WTC11 (cell line): Measurements from ENCODE around the gene MITF. TPM values are rescaled to one million over a fixed set of nuclear protein-coding genes. Genes with fewer than 3 reads are reported as not detected.

Source experiments
- ATAC-seq: fragments of 200-7000 bp; cut with Tn5 transposase; 2 replicates; pipeline ENCODE4 v1.10.0; 2021; ENCODE audit warnings: mild to moderate bottlenecking, moderate library complexity
- CTCF ChIA-PET: fragments of 300-600 bp; sonication (Branson Sonifier 250); formaldehyde crosslinking; loops from one replicate; lab custom pipeline; 2021; ENCODE audit warnings: antibody characterized with exemption; lab: Charles Lee
- POLR2A ChIA-PET: fragments of 350-600 bp; sonication (Branson Sonifier 250); formaldehyde crosslinking; loops from one replicate; lab custom pipeline; 2021; ENCODE audit warnings: antibody characterized with exemption; lab: Charles Lee
- DNase-seq: peaks from one replicate; pipeline ENCODE4 v3.0.0; 2021; ENCODE audit warnings: low spot score
- H3K27ac Mint-ChIP-seq: 2 replicates; pipeline ENCODE4 v1.8.0; 2021; ENCODE audit warnings: mixed read lengths
- H3K27me3 Mint-ChIP-seq: 2 replicates; pipeline ENCODE4 v1.8.0; 2021; ENCODE audit warnings: low read depth, mild to moderate bottlenecking, moderate library complexity, mixed read lengths
- H3K36me3 Mint-ChIP-seq: 2 replicates; pipeline ENCODE4 v1.8.0; 2021; ENCODE audit warnings: mixed read lengths
- H3K4me1 Mint-ChIP-seq: 2 replicates; pipeline ENCODE4 v1.8.0; 2022; ENCODE audit warnings: mixed read lengths
- H3K4me3 Mint-ChIP-seq: 2 replicates; pipeline ENCODE4 v1.8.0; 2021; ENCODE audit warnings: mild to moderate bottlenecking, moderate library complexity, mixed read lengths
- H3K9me3 Mint-ChIP-seq: 2 replicates; pipeline ENCODE4 v1.8.0; 2021; ENCODE audit warnings: mixed read lengths
- ELF4 ChIP-seq: sonication (generic); formaldehyde crosslinking; IDR thresholded peaks from 2 replicates; pipeline ENCODE4 v1.8.1; 2022; ENCODE audit warnings: low read depth, mild to moderate bottlenecking, moderate library complexity, missing genetic modification reagents
- FOXP1 ChIP-seq: sonication (generic); formaldehyde crosslinking; IDR thresholded peaks from 2 replicates; pipeline ENCODE4 v1.8.0; 2022; ENCODE audit warnings: missing genetic modification reagents, mild to moderate bottlenecking, moderate library complexity, borderline replicate concordance
- GABPB1 ChIP-seq: sonication (generic); formaldehyde crosslinking; IDR thresholded peaks from 2 replicates; pipeline ENCODE4 v1.8.1; 2023; ENCODE audit warnings: mild to moderate bottlenecking, missing genetic modification reagents
- JUN ChIP-seq: sonication (generic); formaldehyde crosslinking; IDR thresholded peaks from 2 replicates; pipeline ENCODE4 v1.8.0; 2023; ENCODE audit warnings: mild to moderate bottlenecking, missing genetic modification reagents
- MXD4 ChIP-seq: fragments of 250-450 bp; sonication (Bioruptor Pico); IDR thresholded peaks from 2 replicates; pipeline ENCODE4 v1.8.0; 2021; ENCODE audit warnings: mild to moderate bottlenecking, moderate library complexity, borderline replicate concordance
- NFYB ChIP-seq: sonication (generic); formaldehyde crosslinking; conservative IDR thresholded peaks from 2 replicates; pipeline ENCODE4 v1.8.0; 2022; ENCODE audit warnings: low read depth, missing genetic modification reagents
- PRRX2 ChIP-seq: fragments of 250-450 bp; sonication (Bioruptor Pico); IDR thresholded peaks from 2 replicates; pipeline ENCODE4 v1.8.0; 2021; ENCODE audit warnings: mild to moderate bottlenecking
- TCF7 ChIP-seq: sonication (generic); formaldehyde crosslinking; IDR thresholded peaks from 2 replicates; pipeline ENCODE4 v1.8.0; 2022; ENCODE audit warnings: mild to moderate bottlenecking, low read depth, missing genetic modification reagents, moderate library complexity
- ZNF232 ChIP-seq: sonication (generic); formaldehyde crosslinking; IDR thresholded peaks from 2 replicates; pipeline ENCODE4 v1.8.0; 2022; ENCODE audit warnings: mild to moderate bottlenecking, missing genetic modification reagents
- ZNF317 ChIP-seq: sonication (generic); formaldehyde crosslinking; IDR thresholded peaks from 2 replicates; pipeline ENCODE4 v1.8.1; 2023; ENCODE audit warnings: low read depth, mild to moderate bottlenecking, moderate library complexity, missing genetic modification reagents, borderline replicate concordance
- ZNF671 ChIP-seq: fragments of 250-450 bp; sonication (Bioruptor Pico); IDR thresholded peaks from 2 replicates; pipeline ENCODE4 v1.8.0; 2021; ENCODE audit warnings: mild to moderate bottlenecking
- total RNA-seq: library from RNA; stranded (reverse); gene quantifications from 3 replicates; pipeline ENCODE4 v1.2.3, GENCODE V29; 2021
- TF ChIP-seq, protein P1 (sequence below): sonication (generic); formaldehyde crosslinking; IDR thresholded peaks from 2 replicates; pipeline ENCODE4 v1.8.0; 2023; ENCODE audit warnings: missing genetic modification reagents, mild to moderate bottlenecking, borderline replicate concordance
- TF ChIP-seq, protein P2 (sequence below): fragments of 200-600 bp; IDR thresholded peaks from 2 replicates; pipeline ENCODE4 v1.8.0; 2022; ENCODE audit warnings: antibody characterized with exemption
- TF ChIP-seq, protein P3 (sequence below): fragments of 250-450 bp; sonication (Bioruptor Pico); IDR thresholded peaks from 2 replicates; pipeline ENCODE4 v1.8.0; 2021; ENCODE audit warnings: mild to moderate bottlenecking
- TF ChIP-seq, protein P4 (sequence below): sonication (generic); formaldehyde crosslinking; IDR thresholded peaks from 2 replicates; pipeline ENCODE4 v1.8.1; 2022; ENCODE audit warnings: low read depth, missing genetic modification reagents, borderline replicate concordance
- TF ChIP-seq, protein P5 (sequence below): fragments of 250-450 bp; sonication (Bioruptor Pico); IDR thresholded peaks from 2 replicates; pipeline ENCODE4 v1.9.0; 2021; ENCODE audit warnings: moderate library complexity, mild to moderate bottlenecking, inconsistent platforms, borderline replicate concordance
- TF ChIP-seq, protein P6 (sequence below): sonication (generic); formaldehyde crosslinking; IDR thresholded peaks from 2 replicates; pipeline ENCODE4 v1.8.1; 2023; ENCODE audit warnings: mild to moderate bottlenecking, missing genetic modification reagents, borderline replicate concordance
- TF ChIP-seq, protein P7 (sequence below): sonication (generic); formaldehyde crosslinking; conservative IDR thresholded peaks from 2 replicates; pipeline ENCODE4 v1.8.1; 2022; ENCODE audit warnings: mild to moderate bottlenecking, missing genetic modification reagents

The MITF gene
- total RNA-seq, 1 experiment from 2014 or later, result 1.3 TPM

DNA sequence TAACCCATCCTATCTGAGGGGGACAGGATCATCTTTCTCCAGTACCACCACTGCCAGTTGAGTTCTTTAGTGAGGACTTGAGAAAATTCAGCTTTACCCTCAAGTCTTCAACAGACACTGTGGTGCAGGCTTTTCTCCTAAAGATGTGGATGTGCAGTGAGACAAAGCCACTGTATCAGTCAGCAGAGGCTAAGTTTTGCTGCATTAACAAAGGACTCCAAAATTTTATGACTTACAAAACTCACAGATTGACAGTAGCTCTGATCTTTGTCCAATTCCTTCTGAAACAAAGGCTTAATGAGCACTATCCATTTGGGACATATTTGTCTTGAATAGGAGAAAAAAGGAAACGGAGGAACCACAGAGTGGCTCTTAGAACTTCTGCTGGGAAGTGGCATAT, 87.9 kb downstream of the MITF start:
- TF ChIP-seq ELF4 (no peak), ZNF232 (CRISPR knock-in tag) (no peak), ZNF317 (CRISPR knock-in tag) (no peak), NFYB (CRISPR knock-in tag) (no peak), MXD4 (CRISPR knock-in tag) (no peak), PRRX2 (CRISPR knock-in tag) (no peak), JUN (no peak), ZNF671 (CRISPR knock-in tag) (no peak), FOXP1 (CRISPR knock-in tag) (no peak), GABPB1 (CRISPR knock-in tag) (no peak), TCF7 (CRISPR knock-in tag) (no peak)
- TF ChIP-seq, protein P1, sequence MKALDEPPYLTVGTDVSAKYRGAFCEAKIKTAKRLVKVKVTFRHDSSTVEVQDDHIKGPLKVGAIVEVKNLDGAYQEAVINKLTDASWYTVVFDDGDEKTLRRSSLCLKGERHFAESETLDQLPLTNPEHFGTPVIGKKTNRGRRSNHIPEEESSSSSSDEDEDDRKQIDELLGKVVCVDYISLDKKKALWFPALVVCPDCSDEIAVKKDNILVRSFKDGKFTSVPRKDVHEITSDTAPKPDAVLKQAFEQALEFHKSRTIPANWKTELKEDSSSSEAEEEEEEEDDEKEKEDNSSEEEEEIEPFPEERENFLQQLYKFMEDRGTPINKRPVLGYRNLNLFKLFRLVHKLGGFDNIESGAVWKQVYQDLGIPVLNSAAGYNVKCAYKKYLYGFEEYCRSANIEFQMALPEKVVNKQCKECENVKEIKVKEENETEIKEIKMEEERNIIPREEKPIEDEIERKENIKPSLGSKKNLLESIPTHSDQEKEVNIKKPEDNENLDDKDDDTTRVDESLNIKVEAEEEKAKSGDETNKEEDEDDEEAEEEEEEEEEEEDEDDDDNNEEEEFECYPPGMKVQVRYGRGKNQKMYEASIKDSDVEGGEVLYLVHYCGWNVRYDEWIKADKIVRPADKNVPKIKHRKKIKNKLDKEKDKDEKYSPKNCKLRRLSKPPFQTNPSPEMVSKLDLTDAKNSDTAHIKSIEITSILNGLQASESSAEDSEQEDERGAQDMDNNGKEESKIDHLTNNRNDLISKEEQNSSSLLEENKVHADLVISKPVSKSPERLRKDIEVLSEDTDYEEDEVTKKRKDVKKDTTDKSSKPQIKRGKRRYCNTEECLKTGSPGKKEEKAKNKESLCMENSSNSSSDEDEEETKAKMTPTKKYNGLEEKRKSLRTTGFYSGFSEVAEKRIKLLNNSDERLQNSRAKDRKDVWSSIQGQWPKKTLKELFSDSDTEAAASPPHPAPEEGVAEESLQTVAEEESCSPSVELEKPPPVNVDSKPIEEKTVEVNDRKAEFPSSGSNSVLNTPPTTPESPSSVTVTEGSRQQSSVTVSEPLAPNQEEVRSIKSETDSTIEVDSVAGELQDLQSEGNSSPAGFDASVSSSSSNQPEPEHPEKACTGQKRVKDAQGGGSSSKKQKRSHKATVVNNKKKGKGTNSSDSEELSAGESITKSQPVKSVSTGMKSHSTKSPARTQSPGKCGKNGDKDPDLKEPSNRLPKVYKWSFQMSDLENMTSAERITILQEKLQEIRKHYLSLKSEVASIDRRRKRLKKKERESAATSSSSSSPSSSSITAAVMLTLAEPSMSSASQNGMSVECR (CRISPR knock-in tag), result no peak
- TF ChIP-seq, protein P2, sequence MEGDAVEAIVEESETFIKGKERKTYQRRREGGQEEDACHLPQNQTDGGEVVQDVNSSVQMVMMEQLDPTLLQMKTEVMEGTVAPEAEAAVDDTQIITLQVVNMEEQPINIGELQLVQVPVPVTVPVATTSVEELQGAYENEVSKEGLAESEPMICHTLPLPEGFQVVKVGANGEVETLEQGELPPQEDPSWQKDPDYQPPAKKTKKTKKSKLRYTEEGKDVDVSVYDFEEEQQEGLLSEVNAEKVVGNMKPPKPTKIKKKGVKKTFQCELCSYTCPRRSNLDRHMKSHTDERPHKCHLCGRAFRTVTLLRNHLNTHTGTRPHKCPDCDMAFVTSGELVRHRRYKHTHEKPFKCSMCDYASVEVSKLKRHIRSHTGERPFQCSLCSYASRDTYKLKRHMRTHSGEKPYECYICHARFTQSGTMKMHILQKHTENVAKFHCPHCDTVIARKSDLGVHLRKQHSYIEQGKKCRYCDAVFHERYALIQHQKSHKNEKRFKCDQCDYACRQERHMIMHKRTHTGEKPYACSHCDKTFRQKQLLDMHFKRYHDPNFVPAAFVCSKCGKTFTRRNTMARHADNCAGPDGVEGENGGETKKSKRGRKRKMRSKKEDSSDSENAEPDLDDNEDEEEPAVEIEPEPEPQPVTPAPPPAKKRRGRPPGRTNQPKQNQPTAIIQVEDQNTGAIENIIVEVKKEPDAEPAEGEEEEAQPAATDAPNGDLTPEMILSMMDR, result no peak
- TF ChIP-seq, protein P3, sequence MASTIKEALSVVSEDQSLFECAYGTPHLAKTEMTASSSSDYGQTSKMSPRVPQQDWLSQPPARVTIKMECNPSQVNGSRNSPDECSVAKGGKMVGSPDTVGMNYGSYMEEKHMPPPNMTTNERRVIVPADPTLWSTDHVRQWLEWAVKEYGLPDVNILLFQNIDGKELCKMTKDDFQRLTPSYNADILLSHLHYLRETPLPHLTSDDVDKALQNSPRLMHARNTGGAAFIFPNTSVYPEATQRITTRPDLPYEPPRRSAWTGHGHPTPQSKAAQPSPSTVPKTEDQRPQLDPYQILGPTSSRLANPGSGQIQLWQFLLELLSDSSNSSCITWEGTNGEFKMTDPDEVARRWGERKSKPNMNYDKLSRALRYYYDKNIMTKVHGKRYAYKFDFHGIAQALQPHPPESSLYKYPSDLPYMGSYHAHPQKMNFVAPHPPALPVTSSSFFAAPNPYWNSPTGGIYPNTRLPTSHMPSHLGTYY (CRISPR knock-in tag), result no peak
- TF ChIP-seq, protein P4, sequence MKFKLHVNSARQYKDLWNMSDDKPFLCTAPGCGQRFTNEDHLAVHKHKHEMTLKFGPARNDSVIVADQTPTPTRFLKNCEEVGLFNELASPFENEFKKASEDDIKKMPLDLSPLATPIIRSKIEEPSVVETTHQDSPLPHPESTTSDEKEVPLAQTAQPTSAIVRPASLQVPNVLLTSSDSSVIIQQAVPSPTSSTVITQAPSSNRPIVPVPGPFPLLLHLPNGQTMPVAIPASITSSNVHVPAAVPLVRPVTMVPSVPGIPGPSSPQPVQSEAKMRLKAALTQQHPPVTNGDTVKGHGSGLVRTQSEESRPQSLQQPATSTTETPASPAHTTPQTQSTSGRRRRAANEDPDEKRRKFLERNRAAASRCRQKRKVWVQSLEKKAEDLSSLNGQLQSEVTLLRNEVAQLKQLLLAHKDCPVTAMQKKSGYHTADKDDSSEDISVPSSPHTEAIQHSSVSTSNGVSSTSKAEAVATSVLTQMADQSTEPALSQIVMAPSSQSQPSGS, result no peak
- TF ChIP-seq, protein P5, sequence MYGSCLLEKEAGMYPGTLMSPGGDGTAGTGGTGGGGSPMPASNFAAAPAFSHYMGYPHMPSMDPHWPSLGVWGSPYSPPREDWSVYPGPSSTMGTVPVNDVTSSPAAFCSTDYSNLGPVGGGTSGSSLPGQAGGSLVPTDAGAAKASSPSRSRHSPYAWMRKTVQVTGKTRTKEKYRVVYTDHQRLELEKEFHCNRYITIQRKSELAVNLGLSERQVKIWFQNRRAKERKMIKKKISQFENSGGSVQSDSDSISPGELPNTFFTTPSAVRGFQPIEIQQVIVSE (CRISPR knock-in tag), result no peak
- TF ChIP-seq, protein P6, sequence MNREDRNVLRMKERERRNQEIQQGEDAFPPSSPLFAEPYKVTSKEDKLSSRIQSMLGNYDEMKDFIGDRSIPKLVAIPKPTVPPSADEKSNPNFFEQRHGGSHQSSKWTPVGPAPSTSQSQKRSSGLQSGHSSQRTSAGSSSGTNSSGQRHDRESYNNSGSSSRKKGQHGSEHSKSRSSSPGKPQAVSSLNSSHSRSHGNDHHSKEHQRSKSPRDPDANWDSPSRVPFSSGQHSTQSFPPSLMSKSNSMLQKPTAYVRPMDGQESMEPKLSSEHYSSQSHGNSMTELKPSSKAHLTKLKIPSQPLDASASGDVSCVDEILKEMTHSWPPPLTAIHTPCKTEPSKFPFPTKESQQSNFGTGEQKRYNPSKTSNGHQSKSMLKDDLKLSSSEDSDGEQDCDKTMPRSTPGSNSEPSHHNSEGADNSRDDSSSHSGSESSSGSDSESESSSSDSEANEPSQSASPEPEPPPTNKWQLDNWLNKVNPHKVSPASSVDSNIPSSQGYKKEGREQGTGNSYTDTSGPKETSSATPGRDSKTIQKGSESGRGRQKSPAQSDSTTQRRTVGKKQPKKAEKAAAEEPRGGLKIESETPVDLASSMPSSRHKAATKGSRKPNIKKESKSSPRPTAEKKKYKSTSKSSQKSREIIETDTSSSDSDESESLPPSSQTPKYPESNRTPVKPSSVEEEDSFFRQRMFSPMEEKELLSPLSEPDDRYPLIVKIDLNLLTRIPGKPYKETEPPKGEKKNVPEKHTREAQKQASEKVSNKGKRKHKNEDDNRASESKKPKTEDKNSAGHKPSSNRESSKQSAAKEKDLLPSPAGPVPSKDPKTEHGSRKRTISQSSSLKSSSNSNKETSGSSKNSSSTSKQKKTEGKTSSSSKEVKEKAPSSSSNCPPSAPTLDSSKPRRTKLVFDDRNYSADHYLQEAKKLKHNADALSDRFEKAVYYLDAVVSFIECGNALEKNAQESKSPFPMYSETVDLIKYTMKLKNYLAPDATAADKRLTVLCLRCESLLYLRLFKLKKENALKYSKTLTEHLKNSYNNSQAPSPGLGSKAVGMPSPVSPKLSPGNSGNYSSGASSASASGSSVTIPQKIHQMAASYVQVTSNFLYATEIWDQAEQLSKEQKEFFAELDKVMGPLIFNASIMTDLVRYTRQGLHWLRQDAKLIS (CRISPR knock-in tag), result no peak
- TF ChIP-seq, protein P7, sequence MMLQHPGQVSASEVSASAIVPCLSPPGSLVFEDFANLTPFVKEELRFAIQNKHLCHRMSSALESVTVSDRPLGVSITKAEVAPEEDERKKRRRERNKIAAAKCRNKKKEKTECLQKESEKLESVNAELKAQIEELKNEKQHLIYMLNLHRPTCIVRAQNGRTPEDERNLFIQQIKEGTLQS, result no peak
- TF ChIP-seq, all 79 proteins: peak for 0
- Mint-ChIP-seq H3K9me3 (no peaks in the 10 kb centered on the region), H3K27ac (no peak overlapping the region), H3K4me3 (no peak overlapping the region), H3K27me3 (no peaks in the 10 kb centered on the region; the same call in 1 of the 2 replicates), H3K36me3 (no peaks in the 10 kb centered on the region), H3K4me1 (no peaks in the 10 kb centered on the region)
- no peak for ATAC-seq
- CTCF ChIA-PET, result no interaction called here
- DNase-seq, result no peak
- POLR2A ChIA-PET, result no interaction called here
